Esophagus muscularis mucosa (tissue), 4 donors: ENCODE data around the gene COL4A1. TPM values are rescaled to one million over a fixed set of nuclear protein-coding genes. Genes with fewer than 3 reads are reported as not detected.
A peak's percentile ranks its signal among the peaks of the same experiment; 100 is the strongest.

Source experiments
- DNase-seq: peaks from one replicate; pipeline ENCODE4 v3.0.0-alpha.2; 2017; ENCODE audit errors: extremely low spot score
- H3K27ac ChIP-seq, 4 donors: fragments of 200-600 bp; sonication (generic); replicated peaks in 1 of 4; 1 replicate in 3 of 4; 2 replicates in 1 of 4; pipeline ENCODE4 v1.5.1; 2016 to 2019; ENCODE audit warnings: mild to moderate bottlenecking in 1 of 4
- H3K27me3 ChIP-seq, 4 donors: fragments of 200-600 bp; sonication (generic); one replicate each; pipeline versions ENCODE4 v1.5.1 to v1.6.0; 2016 to 2019
- H3K36me3 ChIP-seq, 4 donors: fragments of 200-600 bp; sonication (generic); one replicate each; pipeline ENCODE4 v1.5.1; 2016 to 2019
- H3K4me1 ChIP-seq, 4 donors: fragments of 200-600 bp; sonication (generic); one replicate each; pipeline ENCODE4 v1.5.1; 2016 to 2019
- H3K4me3 ChIP-seq, 4 donors: fragments of 200-600 bp; sonication (generic); 1 replicate in 2 of 4; 2 replicates in 2 of 4; pipeline ENCODE4 v1.5.1; 2016 to 2019; ENCODE audit warnings: mild to moderate bottlenecking in 4 of 4, moderate library complexity in 1 of 4
- H3K9me3 ChIP-seq, 4 donors: fragments of 200-600 bp; sonication (generic); 1 replicate in 3 of 4; 2 replicates in 1 of 4; pipeline ENCODE4 v1.5.1; 2016 to 2019
- CTCF ChIP-seq, 3 experiments: fragments of 200-600 bp in 2 of 3; fragments of 450-650 bp in 1 of 3; sonication (generic) in 2 of 3; IDR thresholded peaks; one replicate each; pipeline ENCODE4 v1.5.1; 2017 to 2019; ENCODE audit warnings: antibody characterized with exemption in 3 of 3, mild to moderate bottlenecking in 2 of 3, moderate library complexity in 1 of 3
- EP300 ChIP-seq: sonication (generic); formaldehyde crosslinking; IDR thresholded peaks from one replicate; pipeline ENCODE4 v1.6.1; 2017; ENCODE audit warnings: antibody characterized with exemption
- POLR2A ChIP-seq: fragments of 450-650 bp; IDR thresholded peaks from one replicate; pipeline ENCODE4 v1.6.1; 2017; ENCODE audit warnings: antibody characterized with exemption, moderate library complexity, mild to moderate bottlenecking, low read depth
- POLR2AphosphoS5 ChIP-seq, 2 donors: sonication (generic); formaldehyde crosslinking; IDR thresholded peaks; one replicate each; pipeline ENCODE4 v1.6.1; 2017; ENCODE audit warnings: antibody characterized with exemption in 2 of 2
- WGBS: methylation state at CpG from one replicate; pipeline ENCODE4 v1.1.5; 2018; 5-methylcytosine and 5-hydroxymethylcytosine counted together
- intact Hi-C: fragments of 100-400 bp; cut with DNase I; formaldehyde crosslinking; loops from one replicate; pipeline ENCODE4 v1.15.1; 2023
- total RNA-seq, 4 donors: library from RNA; depleted of rRNA; stranded (reverse); fragments of >200 nt; gene quantifications; one replicate each; pipeline versions ENCODE4 v1.1.0 to v1.2.1, GENCODE V29; 2016

The COL4A1 gene
- total RNA-seq, 4 donors from 2014 or later, result 328 to 578 (median 405) TPM

GRCh38 chr13:110259651-110260050 is 47.3 kb downstream of the COL4A1 start:
- intact Hi-C loops, result no loop called here
- peaks cover 57 to 87% (median 83%) of the 10 kb centered on the region in 4 donors for H3K4me1 ChIP-seq
- no peaks in the 10 kb centered on the region for H3K9me3 ChIP-seq
- H3K36me3 ChIP-seq, result no peaks in the 10 kb centered on the region
- peak overlapping the region; percentile 64 to 88 (median 80) for H3K27ac ChIP-seq
- TF ChIP-seq CTCF (IDR thresholded peaks at IDR 0.05) (no peak), POLR2AphosphoS5 (IDR thresholded peaks at IDR 0.05) (no peak)
- H3K4me3 ChIP-seq, result no peak overlapping the region
- no peak for DNase-seq
- 58% methylated on average over 6 of the region's 6 CpGs for WGBS
- no peaks in the 10 kb centered on the region for H3K27me3 ChIP-seq

- peaks cover 53 to 87% (median 83%) of the 10 kb centered on the region in 4 donors for H3K4me1 ChIP-seq
- H3K36me3 ChIP-seq, result no peaks in the 10 kb centered on the region
- whole genome bisulfite sequencing, result 65% methylated on average over 12 of the region's 12 CpGs
Observed at GRCh38 chr13:110258876-110259631, 47.9 kb downstream of the COL4A1 start.

GRCh38 chr13:110257408-110257807 is 49.5 kb downstream of the COL4A1 start:
- Histone ChIP-seq H3K36me3 (no peaks in the 10 kb centered on the region), H3K4me1 (peaks cover 39 to 75% (median 70%) of the 10 kb centered on the region in 4 donors), H3K27ac (peak overlapping the region; percentile 80 to 91 (median 85)), H3K9me3 (no peaks in the 10 kb centered on the region), H3K27me3 (no peaks in the 10 kb centered on the region), H3K4me3 (no peak overlapping the region)
- 95% methylated on average over 3 of the region's 3 CpGs for WGBS
- TF ChIP-seq CTCF (IDR thresholded peaks at IDR 0.05) (no peak), POLR2AphosphoS5 (IDR thresholded peaks at IDR 0.05) (no peak), EP300 (no peak), POLR2A (no peak)
- no peak for DNase-seq
- intact Hi-C loops, result no loop called here

More at GRCh38 chr13:110258876-110259631, 47.9 kb downstream of the COL4A1 start:
- no peak for DNase-seq
- Histone ChIP-seq H3K9me3 (no peaks in the 10 kb centered on the region), H3K4me3 (no peak overlapping the region), H3K27me3 (no peaks in the 10 kb centered on the region), H3K27ac (peak overlapping the region; percentile 64 to 88 (median 80))
- intact Hi-C loops, result no loop called here
- TF ChIP-seq POLR2AphosphoS5 (IDR thresholded peaks at IDR 0.05) (peak; percentile 25 to 31), POLR2A (no peak), EP300 (no peak), CTCF (IDR thresholded peaks at IDR 0.05) (no peak)

- Histone ChIP-seq H3K4me1 (peaks cover 36 to 73% (median 67%) of the 10 kb centered on the region in 4 donors), H3K27me3 (no peaks in the 10 kb centered on the region), H3K9me3 (no peaks in the 10 kb centered on the region), H3K27ac (peak overlapping the region; percentile 80 to 91 (median 85)), H3K4me3 (no peak overlapping the region), H3K36me3 (peaks cover 0 to 2% (median 0%) of the 10 kb centered on the region in 4 donors)
- intact Hi-C loops, result no loop called here
- 62% methylated on average over 18 of the region's 18 CpGs for WGBS
- TF ChIP-seq CTCF (IDR thresholded peaks at IDR 0.05), result no peak
- peak; percentile 76 to 83 for TF ChIP-seq POLR2AphosphoS5 (IDR thresholded peaks at IDR 0.05)
- no peak for TF ChIP-seq EP300
- TF ChIP-seq POLR2A, result no peak
- DNase-seq, result no peak
Observed at GRCh38 chr13:110256126-110256905, 50.6 kb downstream of the COL4A1 start.
